HepG2 (cell line): ENCODE measurements around the gene SUPT4H1.

Source experiments
- STAG1 ChIP-seq: sonication (generic); formaldehyde crosslinking; IDR thresholded peaks from 2 replicates; pipeline ENCODE4 v1.4.0; 2020; ENCODE audit warnings: missing genetic modification reagents
- TF ChIP-seq, protein P1 (sequence below): sonication (generic); formaldehyde crosslinking; IDR thresholded peaks from 2 replicates; pipeline ENCODE4 v1.5.0; 2020; ENCODE audit warnings: mild to moderate bottlenecking, missing genetic modification reagents, moderate library complexity

DNA sequence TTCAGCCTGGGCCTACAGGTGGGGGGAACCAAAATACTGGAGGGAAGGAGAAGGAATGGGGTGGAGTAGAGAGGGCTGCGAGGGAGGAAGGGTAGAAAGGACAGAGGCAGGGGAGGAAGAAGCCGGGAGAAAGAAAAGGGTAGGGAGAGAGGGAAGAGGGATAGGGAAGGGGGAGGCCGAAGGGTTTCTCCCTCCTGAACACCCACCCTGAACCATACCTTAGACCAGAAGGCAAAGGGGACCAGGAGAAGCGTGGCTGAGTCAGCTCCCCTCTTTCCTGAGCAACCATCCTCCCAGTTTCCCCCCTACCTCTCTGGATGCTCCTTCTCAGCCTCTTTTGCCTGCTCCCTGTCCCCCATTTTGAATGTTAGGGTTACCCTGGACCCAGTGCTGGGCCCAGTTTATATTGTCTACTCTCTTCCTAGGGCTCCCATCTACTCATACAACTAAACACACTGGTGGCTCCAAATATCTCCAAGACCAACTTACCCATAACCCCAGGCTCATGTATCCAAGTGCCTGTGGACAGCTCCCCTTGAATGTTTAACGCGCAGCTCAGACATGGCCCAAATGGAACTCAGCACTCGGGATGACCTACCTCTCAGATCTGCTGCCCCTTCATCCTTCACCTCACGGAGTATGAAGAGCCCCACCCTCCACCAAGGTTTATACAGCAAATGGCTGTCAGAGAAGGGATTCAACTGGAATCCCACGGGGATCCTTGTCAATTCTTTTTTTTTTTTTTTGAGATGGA is 31.3 kb downstream of the SUPT4H1 start:
- no peak for TF ChIP-seq STAG1 (CRISPR knock-in tag)
- TF ChIP-seq, protein P1, sequence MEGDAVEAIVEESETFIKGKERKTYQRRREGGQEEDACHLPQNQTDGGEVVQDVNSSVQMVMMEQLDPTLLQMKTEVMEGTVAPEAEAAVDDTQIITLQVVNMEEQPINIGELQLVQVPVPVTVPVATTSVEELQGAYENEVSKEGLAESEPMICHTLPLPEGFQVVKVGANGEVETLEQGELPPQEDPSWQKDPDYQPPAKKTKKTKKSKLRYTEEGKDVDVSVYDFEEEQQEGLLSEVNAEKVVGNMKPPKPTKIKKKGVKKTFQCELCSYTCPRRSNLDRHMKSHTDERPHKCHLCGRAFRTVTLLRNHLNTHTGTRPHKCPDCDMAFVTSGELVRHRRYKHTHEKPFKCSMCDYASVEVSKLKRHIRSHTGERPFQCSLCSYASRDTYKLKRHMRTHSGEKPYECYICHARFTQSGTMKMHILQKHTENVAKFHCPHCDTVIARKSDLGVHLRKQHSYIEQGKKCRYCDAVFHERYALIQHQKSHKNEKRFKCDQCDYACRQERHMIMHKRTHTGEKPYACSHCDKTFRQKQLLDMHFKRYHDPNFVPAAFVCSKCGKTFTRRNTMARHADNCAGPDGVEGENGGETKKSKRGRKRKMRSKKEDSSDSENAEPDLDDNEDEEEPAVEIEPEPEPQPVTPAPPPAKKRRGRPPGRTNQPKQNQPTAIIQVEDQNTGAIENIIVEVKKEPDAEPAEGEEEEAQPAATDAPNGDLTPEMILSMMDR (CRISPR knock-in tag), result no peak
